ENCODE measurements around the gene PHF13.
A peak's percentile ranks its signal among the peaks of the same experiment; 100 is the strongest.

Gene PHF13

DNA sequence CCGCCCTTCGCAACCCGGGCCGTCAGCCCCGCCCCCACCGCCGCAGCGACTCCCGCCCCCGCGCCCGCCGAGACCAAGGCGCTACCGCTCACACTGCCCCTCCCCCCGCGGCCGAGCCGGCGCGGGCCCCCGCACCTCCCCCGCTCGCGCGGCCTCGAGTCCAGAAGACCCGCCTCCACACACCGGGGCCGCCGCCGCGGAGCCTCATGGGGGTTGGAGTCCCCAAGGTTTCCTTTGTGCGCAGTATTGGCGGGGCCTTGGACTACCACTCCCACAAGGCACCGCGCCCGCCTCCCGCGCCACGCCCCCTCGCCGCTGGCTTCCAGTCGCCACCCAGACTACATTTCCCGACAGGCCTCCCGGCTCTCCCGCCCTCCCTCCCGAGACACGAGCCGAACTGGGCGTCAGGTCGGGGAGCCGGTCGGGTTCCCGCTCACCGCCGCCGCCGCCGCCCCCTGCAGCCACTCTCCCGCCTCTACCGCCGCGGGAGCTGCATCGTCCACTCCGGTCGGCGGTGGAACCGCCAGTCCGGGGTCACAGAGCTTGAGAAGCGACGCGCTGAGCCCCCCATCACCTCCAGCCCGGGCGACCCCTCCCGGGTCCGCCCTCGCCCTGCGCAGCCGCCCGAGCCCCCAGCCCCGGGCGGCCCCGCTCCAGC, at the start of gene PHF13:
PHF13 (plus strand) TSS at position 371 of the 658 bp plus-strand sequence. CDS start 336 bp downstream, outside the sequence.
- peak; percentile 90 for DNase-seq (ENCODE audit: low read depth)

DNA sequence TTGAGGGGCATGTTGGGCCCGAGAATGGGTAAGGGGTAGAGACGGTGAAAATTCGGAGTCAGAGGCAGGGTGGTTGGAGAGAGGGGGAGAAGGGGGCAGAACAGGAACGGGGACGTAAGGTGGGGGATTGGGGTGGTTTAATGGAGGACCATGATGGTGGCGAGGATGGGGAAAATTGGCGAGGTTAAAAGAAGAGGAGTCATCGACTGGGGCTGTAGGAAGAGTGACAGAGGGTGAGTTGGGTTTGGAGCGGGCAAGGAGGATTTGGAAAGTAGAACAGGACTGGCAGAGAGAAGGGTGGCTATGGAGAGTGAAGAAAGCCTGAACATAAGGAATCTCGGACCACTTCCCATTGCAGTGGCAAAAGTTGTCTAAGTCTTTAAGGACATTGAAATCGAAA, 44.5 kb upstream of the PHF13 start:
- no peak for DNase-seq (ENCODE audit: low read depth)

DNA sequence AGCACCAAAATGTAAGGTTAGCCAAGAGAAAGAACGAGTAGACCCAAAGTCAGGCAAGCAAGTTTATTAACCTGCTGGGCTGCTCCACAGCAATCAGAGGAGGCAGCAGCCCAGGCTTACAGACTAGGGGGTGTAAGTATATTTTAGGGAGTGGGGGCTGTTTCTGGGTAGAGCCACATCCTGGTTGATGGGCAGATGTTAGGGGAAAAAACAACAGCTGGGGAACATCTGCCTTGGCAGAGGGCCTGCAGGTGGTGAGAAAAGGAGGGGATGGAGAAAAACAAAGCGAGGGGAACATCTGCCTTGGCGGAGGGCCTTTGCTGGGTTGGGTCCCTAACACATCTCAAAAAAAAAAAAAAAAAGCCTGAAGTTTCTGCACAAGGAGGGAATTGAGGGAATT, 43.4 kb upstream of the PHF13 start:
- DNase-seq (ENCODE audit: low read depth) = no peak

DNA sequence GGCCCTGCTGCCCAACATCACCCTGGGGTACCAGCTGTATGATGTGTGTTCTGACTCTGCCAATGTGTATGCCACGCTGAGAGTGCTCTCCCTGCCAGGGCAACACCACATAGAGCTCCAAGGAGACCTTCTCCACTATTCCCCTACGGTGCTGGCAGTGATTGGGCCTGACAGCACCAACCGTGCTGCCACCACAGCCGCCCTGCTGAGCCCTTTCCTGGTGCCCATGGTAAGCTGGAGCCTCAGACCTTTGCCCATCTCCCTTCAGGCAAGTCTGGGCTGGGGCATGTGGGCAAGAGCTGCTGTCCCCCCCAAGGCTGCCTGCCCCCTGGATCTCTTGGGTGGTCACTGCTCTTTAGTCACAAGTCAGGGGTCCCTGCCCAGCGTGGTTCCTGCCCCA, 42.5 kb upstream of the PHF13 start:
- no peak for DNase-seq (ENCODE audit: low read depth)

DNA sequence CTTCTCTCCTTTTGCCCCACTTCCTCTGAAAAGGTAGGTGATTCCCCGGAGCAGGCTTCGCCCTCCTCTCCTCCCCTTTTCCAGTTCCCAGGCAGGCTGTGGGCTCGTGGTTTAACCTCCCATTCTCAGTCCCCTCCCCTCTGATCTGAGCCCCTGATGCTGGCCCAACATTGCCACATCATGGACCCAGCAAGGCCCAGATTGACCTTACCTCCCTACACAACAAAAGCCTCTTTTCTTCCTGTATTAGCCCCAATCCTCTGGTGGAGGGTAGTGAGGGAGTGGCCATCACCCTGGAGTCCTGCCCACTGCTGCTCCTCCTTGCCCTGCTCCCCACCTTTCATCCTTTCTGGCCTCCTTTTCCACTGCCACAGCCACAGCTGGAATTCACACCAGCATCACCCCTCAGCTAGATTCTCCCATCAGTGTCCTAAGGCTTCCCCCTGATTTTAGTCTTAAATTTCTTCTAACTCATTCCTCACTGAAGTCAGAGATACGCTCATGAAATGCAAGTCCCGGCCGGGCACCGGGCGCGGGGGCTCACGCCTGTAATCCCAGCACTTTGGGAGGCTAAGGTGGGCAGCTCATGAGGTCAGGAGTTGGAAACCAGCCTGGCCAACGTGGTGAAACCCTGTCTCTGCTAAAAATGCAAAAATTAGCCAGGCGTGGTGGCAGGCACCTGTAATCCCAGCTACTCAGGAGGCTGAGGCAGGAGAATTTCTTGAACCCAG, 40.7 kb upstream of the PHF13 start:
- DNase-seq (ENCODE audit: low read depth) = no peak

DNA sequence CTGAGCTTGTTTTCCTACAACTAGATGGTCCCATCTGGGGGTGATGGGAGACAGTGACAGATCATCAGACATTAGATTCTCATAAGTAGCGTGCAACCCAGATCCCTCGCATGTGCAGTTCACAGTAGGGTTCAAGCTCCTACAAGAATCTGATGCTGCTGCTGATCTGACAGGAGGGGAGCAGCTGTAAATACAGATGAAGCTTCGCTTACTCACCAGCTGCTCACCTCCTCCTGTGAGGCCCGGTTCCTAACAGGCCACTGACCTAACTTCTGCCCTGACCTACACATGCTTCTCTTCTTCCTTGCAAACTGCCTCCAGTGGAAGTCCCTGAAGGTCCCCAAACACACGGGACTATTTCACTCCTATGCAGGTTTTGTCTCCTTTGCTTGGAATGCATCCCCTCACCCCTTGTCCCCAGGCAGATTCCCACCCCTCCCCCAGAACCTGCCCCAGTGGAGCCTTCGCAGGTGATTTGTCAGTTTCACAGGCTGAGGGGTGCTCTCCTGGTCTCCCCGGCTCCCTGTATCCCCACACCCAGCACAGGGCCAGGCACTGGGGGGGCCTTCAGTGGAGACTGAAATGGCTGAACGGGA, 39.4 kb upstream of the PHF13 start:
- DNase-seq (ENCODE audit: low read depth) = no peak

DNA sequence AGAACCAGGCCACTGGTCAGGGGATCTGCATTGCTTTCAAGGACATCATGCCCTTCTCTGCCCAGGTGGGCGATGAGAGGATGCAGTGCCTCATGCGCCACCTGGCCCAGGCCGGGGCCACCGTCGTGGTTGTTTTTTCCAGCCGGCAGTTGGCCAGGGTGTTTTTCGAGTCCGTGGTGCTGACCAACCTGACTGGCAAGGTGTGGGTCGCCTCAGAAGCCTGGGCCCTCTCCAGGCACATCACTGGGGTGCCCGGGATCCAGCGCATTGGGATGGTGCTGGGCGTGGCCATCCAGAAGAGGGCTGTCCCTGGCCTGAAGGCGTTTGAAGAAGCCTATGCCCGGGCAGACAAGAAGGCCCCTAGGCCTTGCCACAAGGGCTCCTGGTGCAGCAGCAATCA, 38.7 kb upstream of the PHF13 start:
- no peak for DNase-seq (ENCODE audit: low read depth)

DNA sequence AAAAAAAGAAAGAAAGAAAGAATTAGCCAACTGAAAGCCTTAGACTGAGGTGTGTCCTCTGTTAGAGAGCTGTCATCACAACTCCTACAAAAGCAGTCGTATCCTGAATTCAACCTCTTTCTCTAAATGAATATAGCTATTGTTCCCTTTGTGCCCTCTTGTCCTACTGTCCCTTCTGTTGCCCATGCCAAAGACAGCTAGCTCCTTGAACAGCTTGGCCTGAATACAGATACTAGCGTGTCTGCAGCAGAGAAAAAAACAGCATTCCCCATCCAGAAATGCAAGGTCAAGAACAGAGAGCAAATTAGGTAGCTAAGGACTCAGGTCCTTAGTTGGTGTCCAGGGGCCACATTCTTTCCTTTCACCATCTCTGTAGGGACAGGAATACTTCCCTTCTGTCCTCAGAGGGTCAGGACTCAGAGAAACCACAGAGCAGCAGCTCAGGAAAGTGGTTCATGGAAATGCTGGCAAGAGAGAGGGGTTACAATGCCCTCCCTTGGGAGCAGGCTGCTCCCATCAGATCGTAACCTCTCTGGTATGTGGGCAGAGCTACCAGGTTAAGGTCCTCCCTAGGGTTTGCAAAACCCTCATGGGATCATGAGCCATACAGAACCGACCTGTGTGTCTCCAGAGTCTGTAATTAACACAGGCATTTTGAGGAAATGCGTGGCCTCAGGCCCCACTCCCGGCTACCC, 35.6 kb upstream of the PHF13 start:
- DNase-seq (ENCODE audit: low read depth) = no peak

DNA sequence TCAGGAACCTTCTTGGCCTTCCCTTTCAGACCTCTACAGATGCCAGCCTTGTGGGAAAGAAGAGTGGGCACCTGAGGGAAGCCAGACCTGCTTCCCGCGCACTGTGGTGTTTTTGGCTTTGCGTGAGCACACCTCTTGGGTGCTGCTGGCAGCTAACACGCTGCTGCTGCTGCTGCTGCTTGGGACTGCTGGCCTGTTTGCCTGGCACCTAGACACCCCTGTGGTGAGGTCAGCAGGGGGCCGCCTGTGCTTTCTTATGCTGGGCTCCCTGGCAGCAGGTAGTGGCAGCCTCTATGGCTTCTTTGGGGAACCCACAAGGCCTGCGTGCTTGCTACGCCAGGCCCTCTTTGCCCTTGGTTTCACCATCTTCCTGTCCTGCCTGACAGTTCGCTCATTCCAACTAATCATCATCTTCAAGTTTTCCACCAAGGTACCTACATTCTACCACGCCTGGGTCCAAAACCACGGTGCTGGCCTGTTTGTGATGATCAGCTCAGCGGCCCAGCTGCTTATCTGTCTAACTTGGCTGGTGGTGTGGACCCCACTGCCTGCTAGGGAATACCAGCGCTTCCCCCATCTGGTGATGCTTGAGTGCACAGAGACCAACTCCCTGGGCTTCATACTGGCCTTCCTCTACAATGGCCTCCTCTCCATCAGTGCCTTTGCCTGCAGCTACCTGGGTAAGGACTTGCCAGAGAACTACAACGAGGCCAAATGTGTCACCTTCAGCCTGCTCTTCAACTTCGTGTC, 34.7 kb upstream of the PHF13 start:
- no peak for DNase-seq (ENCODE audit: low read depth)

DNA sequence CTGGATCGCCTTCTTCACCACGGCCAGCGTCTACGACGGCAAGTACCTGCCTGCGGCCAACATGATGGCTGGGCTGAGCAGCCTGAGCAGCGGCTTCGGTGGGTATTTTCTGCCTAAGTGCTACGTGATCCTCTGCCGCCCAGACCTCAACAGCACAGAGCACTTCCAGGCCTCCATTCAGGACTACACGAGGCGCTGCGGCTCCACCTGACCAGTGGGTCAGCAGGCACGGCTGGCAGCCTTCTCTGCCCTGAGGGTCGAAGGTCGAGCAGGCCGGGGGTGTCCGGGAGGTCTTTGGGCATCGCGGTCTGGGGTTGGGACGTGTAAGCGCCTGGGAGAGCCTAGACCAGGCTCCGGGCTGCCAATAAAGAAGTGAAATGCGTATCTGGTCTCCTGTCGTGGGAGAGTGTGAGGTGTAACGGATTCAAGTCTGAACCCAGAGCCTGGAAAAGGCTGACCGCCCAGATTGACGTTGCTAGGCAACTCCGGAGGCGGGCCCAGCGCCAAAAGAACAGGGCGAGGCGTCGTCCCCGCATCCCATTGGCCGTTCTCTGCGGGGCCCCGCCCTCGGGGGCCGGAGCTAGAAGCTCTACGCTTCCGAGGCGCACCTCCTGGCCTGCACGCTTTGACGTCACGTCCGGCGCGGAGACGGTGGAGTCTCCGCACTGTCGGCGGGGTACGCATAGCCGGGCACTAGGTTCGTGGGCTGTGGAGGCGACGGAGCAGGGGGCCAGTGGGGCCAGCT, 34.0 kb upstream of the PHF13 start, which contains the start of gene ZBTB48:
ZBTB48 (plus strand) TSS at position 621 of the 745 bp plus-strand sequence. CDS start 616 bp downstream, outside the sequence.
- DNase-seq (ENCODE audit: low read depth) = peak; percentile 82

DNA sequence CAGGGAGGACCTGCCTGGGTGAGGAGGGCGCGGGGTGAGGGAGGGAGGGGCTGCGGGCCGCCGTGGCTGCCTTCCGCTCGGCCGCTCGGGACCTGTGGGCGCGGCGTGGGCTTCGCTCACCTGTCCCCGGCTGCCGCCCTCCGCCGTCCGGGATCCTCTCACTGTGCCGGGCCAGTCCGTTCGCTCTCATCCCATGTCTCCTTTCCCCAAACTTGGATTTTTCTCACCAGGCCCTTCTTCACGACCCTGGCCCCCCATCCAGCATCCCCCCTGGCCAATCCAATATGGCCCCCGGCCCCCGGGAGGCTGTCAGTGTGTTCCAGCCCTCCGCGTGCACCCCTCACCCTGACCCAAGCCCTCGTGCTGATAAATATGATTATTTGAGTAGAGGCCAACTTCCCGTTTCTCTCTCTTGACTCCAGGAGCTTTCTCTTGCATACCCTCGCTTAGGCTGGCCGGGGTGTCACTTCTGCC, 33.4 kb upstream of the PHF13 start:
- DNase-seq (ENCODE audit: low read depth) = no peak

DNA sequence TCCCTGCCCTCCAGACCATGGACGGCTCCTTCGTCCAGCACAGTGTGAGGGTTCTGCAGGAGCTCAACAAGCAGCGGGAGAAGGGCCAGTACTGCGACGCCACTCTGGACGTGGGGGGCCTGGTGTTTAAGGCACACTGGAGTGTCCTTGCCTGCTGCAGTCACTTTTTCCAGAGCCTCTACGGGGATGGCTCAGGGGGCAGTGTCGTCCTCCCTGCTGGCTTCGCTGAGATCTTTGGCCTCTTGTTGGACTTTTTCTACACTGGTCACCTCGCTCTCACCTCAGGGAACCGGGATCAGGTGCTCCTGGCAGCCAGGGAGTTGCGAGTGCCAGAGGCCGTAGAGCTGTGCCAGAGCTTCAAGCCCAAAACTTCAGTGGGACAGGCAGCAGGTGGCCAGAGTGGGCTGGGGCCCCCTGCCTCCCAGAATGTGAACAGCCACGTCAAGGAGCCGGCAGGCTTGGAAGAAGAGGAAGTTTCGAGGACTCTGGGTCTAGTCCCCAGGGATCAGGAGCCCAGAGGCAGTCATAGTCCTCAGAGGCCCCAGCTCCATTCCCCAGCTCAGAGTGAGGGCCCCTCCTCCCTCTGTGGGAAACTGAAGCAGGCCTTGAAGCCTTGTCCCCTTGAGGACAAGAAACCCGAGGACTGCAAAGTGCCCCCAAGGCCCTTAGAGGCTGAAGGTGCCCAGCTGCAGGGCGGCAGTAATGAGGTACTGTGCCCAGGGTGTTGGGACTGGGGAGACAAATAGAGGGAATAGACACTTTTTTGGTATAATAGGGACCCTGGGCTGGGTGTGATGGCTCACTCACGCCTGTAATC, 32.7 kb upstream of the PHF13 start:
- DNase-seq (ENCODE audit: low read depth) = no peak

DNA sequence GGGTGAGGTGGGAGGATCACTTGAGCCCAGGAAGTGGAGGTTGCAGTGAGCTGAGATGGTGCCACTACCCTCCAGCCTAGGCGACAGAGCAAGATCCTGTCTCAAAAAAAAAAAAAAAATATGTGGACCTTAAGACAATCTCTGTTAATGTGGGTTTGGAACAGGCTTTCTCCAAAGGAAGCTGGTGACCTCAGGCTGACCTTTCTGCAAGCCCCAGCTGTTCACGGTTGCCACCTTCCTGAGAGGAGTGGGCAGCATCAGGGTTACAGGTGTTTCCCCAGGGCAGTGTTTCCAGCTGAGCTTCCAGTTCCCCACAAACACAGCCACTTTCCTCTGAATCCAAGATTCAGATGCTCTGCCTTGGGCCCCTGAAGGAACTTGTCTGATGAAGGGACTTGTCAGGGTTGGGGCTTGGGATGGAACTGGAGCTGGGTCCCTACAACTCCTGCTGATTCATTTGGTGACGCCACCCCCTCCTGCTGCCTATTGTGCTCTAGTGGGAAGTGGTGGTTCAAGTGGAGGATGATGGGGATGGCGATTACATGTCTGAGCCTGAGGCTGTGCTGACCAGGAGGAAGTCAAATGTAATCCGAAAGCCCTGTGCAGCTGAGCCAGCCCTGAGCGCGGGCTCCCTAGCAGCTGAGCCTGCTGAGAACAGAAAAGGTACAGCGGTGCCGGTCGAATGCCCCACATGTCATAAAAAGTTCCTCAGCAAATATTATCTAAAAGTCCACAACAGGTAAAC, 31.8 kb upstream of the PHF13 start:
- no peak for DNase-seq (ENCODE audit: low read depth)

DNA sequence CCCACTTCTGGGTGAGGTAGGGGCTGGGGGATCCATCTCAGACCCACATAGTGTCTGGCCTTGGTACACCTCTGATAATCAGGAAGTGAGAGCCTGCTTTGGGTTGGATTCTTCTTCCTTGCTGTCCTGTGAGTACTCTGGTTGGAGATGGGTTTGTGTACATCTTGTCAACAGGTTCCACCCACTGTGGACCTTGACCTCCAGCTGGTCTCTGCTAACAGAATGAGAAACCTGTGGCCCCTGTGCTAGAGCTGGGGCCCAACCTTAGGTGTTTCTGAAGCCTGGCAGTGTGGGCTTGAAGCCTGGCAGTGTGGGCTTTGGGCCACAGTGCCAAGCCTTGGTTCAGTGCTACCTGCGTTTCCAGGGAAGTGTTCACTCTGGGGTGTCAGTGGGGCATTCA, 31.2 kb upstream of the PHF13 start:
- DNase-seq (ENCODE audit: low read depth) = no peak

DNA sequence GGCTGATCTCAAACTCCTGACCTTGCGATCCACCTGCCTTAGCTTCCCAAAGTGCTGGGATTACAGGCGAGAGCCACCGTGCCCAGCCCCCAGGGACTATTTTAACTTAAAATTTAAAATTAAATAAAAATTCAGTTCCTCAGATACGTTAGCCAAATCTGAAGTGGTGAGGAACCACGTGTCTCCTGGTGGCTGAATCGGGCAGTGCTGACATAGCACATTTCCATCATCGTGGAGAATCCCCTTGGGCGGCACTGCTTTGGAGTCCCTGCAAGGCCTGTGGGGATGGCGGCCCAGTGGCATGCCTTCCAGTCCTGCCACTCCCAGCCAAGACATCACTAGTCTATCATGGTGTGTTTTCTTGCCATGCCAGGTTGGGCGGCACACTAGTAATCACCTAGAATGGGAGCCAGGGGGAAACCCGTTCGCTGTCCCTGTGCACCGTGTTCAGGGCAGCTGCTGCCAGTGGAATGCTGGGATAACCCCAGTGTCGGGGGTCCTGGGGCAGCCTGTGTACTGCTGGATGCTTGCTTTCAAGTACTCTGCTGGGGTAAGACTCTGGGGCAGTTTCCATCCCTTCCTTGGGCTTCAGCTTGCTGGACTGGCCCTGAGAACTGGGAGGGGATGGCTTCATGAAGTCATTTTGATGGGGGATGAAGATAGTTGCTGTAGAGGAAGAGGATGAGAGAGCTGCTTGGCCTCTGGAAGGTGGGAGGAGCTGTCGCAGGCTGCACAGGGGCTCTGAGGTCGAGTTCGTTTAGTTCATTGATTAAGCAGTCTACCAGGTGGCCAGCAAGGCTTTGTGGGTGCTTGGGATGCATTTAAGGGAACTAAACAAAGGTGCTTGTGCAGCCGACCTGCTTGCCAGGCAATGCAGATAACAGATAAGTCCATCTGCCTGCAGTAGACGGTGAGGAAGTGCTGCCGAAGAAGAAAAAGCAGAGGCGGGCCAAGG, 29.1 kb upstream of the PHF13 start:
- DNase-seq (ENCODE audit: low read depth) = no peak

DNA sequence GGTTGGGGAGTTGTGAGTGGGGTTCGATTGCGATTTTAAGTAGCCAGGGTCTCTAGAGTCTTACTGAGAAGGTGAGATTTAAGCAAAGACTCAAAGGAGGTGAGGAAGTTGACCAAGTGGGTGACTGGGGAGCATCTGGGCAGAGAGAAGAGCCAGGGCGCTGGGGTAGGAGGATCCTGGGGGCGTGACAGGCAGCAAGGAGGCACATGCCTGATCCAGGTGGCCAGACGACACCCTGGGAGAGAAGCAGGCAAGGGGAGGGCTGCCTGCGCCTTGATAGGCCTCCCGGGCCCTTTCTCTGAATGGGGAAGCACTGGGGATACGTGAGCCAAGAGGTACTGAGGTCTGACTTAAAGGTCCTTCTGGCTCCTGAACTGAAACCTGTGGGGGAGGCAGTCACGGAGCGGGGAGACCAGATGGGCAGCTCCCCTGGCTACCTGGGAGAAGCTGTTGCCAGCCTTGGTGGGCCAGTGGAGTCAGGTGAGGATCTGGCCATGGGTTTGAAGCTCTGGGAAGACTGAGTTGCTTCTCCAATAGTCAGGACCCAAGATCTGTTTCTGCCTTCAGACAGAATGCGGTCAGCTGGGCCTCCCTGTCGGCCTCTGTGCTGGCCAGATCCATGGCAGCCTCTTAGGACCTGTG, 28.3 kb upstream of the PHF13 start:
- no peak for DNase-seq (ENCODE audit: low read depth)

DNA sequence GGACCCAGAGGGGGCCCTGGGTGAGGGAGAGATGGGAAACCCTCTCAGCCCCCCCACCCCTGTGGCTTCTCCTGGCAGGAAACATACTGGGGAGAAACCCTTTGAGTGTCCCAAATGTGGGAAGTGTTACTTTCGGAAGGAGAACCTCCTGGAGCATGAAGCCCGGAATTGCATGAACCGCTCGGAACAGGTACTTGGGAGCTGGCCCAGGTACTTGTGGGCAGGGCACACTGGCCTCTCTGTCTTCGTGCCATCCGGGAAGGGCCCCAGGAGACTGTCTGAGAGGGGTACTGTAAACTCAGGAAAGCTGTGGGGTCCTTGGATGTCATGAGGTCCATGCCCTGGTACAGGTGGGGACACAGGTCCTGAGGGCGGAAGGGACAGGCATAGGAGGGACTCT, 27.7 kb upstream of the PHF13 start:
- DNase-seq (ENCODE audit: low read depth) = no peak

DNA sequence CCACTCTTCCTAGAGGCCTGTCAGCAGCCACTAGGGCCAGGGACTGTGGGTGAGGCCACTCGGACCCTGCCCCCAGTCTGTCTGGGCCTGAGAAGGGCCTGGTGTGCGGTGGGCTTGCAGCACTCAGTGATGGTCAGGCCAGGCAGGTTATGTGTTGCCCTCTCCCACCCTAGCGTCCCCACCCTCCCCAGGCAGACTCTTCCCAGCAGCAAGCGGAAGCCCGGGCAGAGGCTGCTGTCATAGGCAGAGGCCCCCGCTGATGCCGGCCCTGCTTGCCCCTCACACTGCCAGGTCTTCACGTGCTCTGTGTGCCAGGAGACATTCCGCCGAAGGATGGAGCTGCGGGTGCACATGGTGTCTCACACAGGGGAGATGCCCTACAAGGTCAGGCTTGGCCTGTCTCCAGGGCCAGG, 27.1 kb upstream of the PHF13 start:
- no peak for DNase-seq (ENCODE audit: low read depth)
